Measurements from ENCODE around the gene CLN5.

Gene CLN5

GRCh38 chr13:76991796-76992547, at the start of gene CLN5:
TSS of gene CLN5 (plus strand) at chr13:76992081. CDS start at chr13:76992099, 18 bp downstream.
- Histone ChIP-seq H3K9me3 (ENCODE audit: control insufficient read depth, insufficient read depth, low read length) (no peaks in the 10 kb centered on the region), H3K4me1 (ENCODE audit: control insufficient read depth, insufficient read depth, low read length) (0 out of 2 replicates have a peak, but pooled peaks cover 2% of the 10 kb centered on the region), H3K27ac (ENCODE audit: low read length) (no peak within 1 kb of the TSS), H3K36me3 (ENCODE audit: control insufficient read depth, insufficient read depth, low read length) (no peaks in the 10 kb centered on the region), H3K27me3 (ENCODE audit: control insufficient read depth, insufficient read depth, low read length) (no peaks in the 10 kb centered on the region), H3K4me3 (ENCODE audit: low read length) (peak within 1 kb of the TSS; percentile 58; the same call in 1 of the 2 replicates)
- no peak for DNase-seq (ENCODE audit: low read depth, low spot score)
- WGBS (ENCODE audit: insufficient coverage, insufficient read length): no CpG with 5 or more reads among the region's 73 CpGs

- Histone ChIP-seq H3K4me1 (ENCODE audit: control insufficient read depth, insufficient read depth, low read length) (no peaks in the 10 kb centered on the region), H3K9me3 (ENCODE audit: control insufficient read depth, insufficient read depth, low read length) (no peaks in the 10 kb centered on the region), H3K27me3 (ENCODE audit: control insufficient read depth, insufficient read depth, low read length) (no peaks in the 10 kb centered on the region), H3K27ac (ENCODE audit: low read length) (no peak overlapping the region), H3K4me3 (ENCODE audit: low read length) (no peak overlapping the region), H3K36me3 (ENCODE audit: control insufficient read depth, insufficient read depth, low read length) (no peaks in the 10 kb centered on the region)
- WGBS (ENCODE audit: insufficient coverage, insufficient read length): no CpG with 5 or more reads among the region's 4 CpGs
- DNase-seq (ENCODE audit: low read depth, low spot score): no peak
Measured at GRCh38 chr13:76942363-76942762, 49.5 kb upstream of the CLN5 start.

GRCh38 chr13:76943646-76944045, 48.2 kb upstream of the CLN5 start:
- H3K27me3 ChIP-seq (ENCODE audit: control insufficient read depth, insufficient read depth, low read length): no peaks in the 10 kb centered on the region
- WGBS (ENCODE audit: insufficient coverage, insufficient read length): no CpG with 5 or more reads among the region's 2 CpGs
- no peak overlapping the region for H3K27ac ChIP-seq (ENCODE audit: low read length)
- DNase-seq (ENCODE audit: low read depth, low spot score): no peak
- no peak overlapping the region for H3K4me3 ChIP-seq (ENCODE audit: low read length)
- H3K4me1 ChIP-seq (ENCODE audit: control insufficient read depth, insufficient read depth, low read length): no peaks in the 10 kb centered on the region
- H3K9me3 ChIP-seq (ENCODE audit: control insufficient read depth, insufficient read depth, low read length): no peaks in the 10 kb centered on the region
- H3K36me3 ChIP-seq (ENCODE audit: control insufficient read depth, insufficient read depth, low read length): no peaks in the 10 kb centered on the region

GRCh38 chr13:76944456-76944855, 47.4 kb upstream of the CLN5 start:
- Histone ChIP-seq H3K9me3 (ENCODE audit: control insufficient read depth, insufficient read depth, low read length) (no peaks in the 10 kb centered on the region), H3K36me3 (ENCODE audit: control insufficient read depth, insufficient read depth, low read length) (no peaks in the 10 kb centered on the region), H3K27ac (ENCODE audit: low read length) (no peak overlapping the region), H3K4me1 (ENCODE audit: control insufficient read depth, insufficient read depth, low read length) (no peaks in the 10 kb centered on the region), H3K4me3 (ENCODE audit: low read length) (no peak overlapping the region), H3K27me3 (ENCODE audit: control insufficient read depth, insufficient read depth, low read length) (no peaks in the 10 kb centered on the region)
- no CpG with 5 or more reads among the region's 4 CpGs for WGBS (ENCODE audit: insufficient coverage, insufficient read length)
- DNase-seq (ENCODE audit: low read depth, low spot score): no peak

- no peaks in the 10 kb centered on the region for H3K27me3 ChIP-seq (ENCODE audit: control insufficient read depth, insufficient read depth, low read length)
- H3K9me3 ChIP-seq (ENCODE audit: control insufficient read depth, insufficient read depth, low read length): no peaks in the 10 kb centered on the region
- no peaks in the 10 kb centered on the region for H3K36me3 ChIP-seq (ENCODE audit: control insufficient read depth, insufficient read depth, low read length)
- H3K4me3 ChIP-seq (ENCODE audit: low read length): no peak within 1 kb of the TSS
- no CpG with 5 or more reads among the region's 2 CpGs for WGBS (ENCODE audit: insufficient coverage, insufficient read length)
- no peak for DNase-seq (ENCODE audit: low read depth, low spot score)
- H3K4me1 ChIP-seq (ENCODE audit: control insufficient read depth, insufficient read depth, low read length): no peaks in the 10 kb centered on the region
- no peak within 1 kb of the TSS for H3K27ac ChIP-seq (ENCODE audit: low read length)
Measured at GRCh38 chr13:76948149-76948548, 43.7 kb upstream of the CLN5 start, which contains the start of gene ACOD1. TSS of gene ACOD1 (plus strand) at chr13:76948511. CDS start at chr13:76948559, 48 bp downstream.

- H3K9me3 ChIP-seq (ENCODE audit: control insufficient read depth, insufficient read depth, low read length): no peaks in the 10 kb centered on the region
- H3K4me3 ChIP-seq (ENCODE audit: low read length): no peak overlapping the region
- H3K27me3 ChIP-seq (ENCODE audit: control insufficient read depth, insufficient read depth, low read length): no peaks in the 10 kb centered on the region
- H3K36me3 ChIP-seq (ENCODE audit: control insufficient read depth, insufficient read depth, low read length): no peaks in the 10 kb centered on the region
- DNase-seq (ENCODE audit: low read depth, low spot score): no peak
- H3K4me1 ChIP-seq (ENCODE audit: control insufficient read depth, insufficient read depth, low read length): no peaks in the 10 kb centered on the region
- H3K27ac ChIP-seq (ENCODE audit: low read length): no peak overlapping the region
- no CpG with 5 or more reads among the region's 2 CpGs for WGBS (ENCODE audit: insufficient coverage, insufficient read length)
Measured at GRCh38 chr13:76950101-76950500, 41.8 kb upstream of the CLN5 start.

GRCh38 chr13:76953968-76954367, 37.9 kb upstream of the CLN5 start:
- no peaks in the 10 kb centered on the region for H3K27me3 ChIP-seq (ENCODE audit: control insufficient read depth, insufficient read depth, low read length)
- no peaks in the 10 kb centered on the region for H3K9me3 ChIP-seq (ENCODE audit: control insufficient read depth, insufficient read depth, low read length)
- H3K4me3 ChIP-seq (ENCODE audit: low read length): no peak overlapping the region
- WGBS (ENCODE audit: insufficient coverage, insufficient read length): no CpG with 5 or more reads among the region's 3 CpGs
- DNase-seq (ENCODE audit: low read depth, low spot score): no peak
- H3K27ac ChIP-seq (ENCODE audit: low read length): no peak overlapping the region
- no peaks in the 10 kb centered on the region for H3K4me1 ChIP-seq (ENCODE audit: control insufficient read depth, insufficient read depth, low read length)
- H3K36me3 ChIP-seq (ENCODE audit: control insufficient read depth, insufficient read depth, low read length): no peaks in the 10 kb centered on the region

GRCh38 chr13:76954538-76954937, 37.3 kb upstream of the CLN5 start:
- no CpG with 5 or more reads among the region's 6 CpGs for WGBS (ENCODE audit: insufficient coverage, insufficient read length)
- Histone ChIP-seq H3K36me3 (ENCODE audit: control insufficient read depth, insufficient read depth, low read length) (no peaks in the 10 kb centered on the region), H3K27me3 (ENCODE audit: control insufficient read depth, insufficient read depth, low read length) (no peaks in the 10 kb centered on the region), H3K4me3 (ENCODE audit: low read length) (no peak overlapping the region), H3K27ac (ENCODE audit: low read length) (no peak overlapping the region), H3K4me1 (ENCODE audit: control insufficient read depth, insufficient read depth, low read length) (no peaks in the 10 kb centered on the region), H3K9me3 (ENCODE audit: control insufficient read depth, insufficient read depth, low read length) (no peaks in the 10 kb centered on the region)
- no peak for DNase-seq (ENCODE audit: low read depth, low spot score)

GRCh38 chr13:76955193-76955592, 36.7 kb upstream of the CLN5 start:
- no peak for DNase-seq (ENCODE audit: low read depth, low spot score)
- no CpG with 5 or more reads among the region's 4 CpGs for WGBS (ENCODE audit: insufficient coverage, insufficient read length)

GRCh38 chr13:76955661-76956060, 36.2 kb upstream of the CLN5 start:
- Histone ChIP-seq H3K4me1 (ENCODE audit: control insufficient read depth, insufficient read depth, low read length) (no peaks in the 10 kb centered on the region), H3K36me3 (ENCODE audit: control insufficient read depth, insufficient read depth, low read length) (no peaks in the 10 kb centered on the region), H3K4me3 (ENCODE audit: low read length) (no peak overlapping the region), H3K9me3 (ENCODE audit: control insufficient read depth, insufficient read depth, low read length) (peaks cover 2% of the 10 kb centered on the region; the same call in 1 of the 2 replicates), H3K27me3 (ENCODE audit: control insufficient read depth, insufficient read depth, low read length) (no peaks in the 10 kb centered on the region), H3K27ac (ENCODE audit: low read length) (no peak overlapping the region)
- no peak for DNase-seq (ENCODE audit: low read depth, low spot score)
- WGBS (ENCODE audit: insufficient coverage, insufficient read length): no CpG with 5 or more reads among the region's 5 CpGs

More at GRCh38 chr13:76955193-76955592, 36.7 kb upstream of the CLN5 start:
- H3K36me3 ChIP-seq (ENCODE audit: control insufficient read depth, insufficient read depth, low read length): no peaks in the 10 kb centered on the region
- no peaks in the 10 kb centered on the region for H3K4me1 ChIP-seq (ENCODE audit: control insufficient read depth, insufficient read depth, low read length)
- H3K4me3 ChIP-seq (ENCODE audit: low read length): no peak overlapping the region
- H3K9me3 ChIP-seq (ENCODE audit: control insufficient read depth, insufficient read depth, low read length): peaks cover 2% of the 10 kb centered on the region; the same call in 1 of the 2 replicates
- no peak overlapping the region for H3K27ac ChIP-seq (ENCODE audit: low read length)
- no peaks in the 10 kb centered on the region for H3K27me3 ChIP-seq (ENCODE audit: control insufficient read depth, insufficient read depth, low read length)

Data from iPS DF 6.9 (cell line).